GM18951 (cell line): ENCODE data around the gene GJB5.

ENCODE experiments used
- POLR2A ChIP-seq: IDR thresholded peaks from 4 replicates; pipeline ENCODE4 v1.6.1; 2011; ENCODE audit warnings: mild to moderate bottlenecking; ENCODE audit not compliant: insufficient read length, insufficient read depth; ENCODE audit errors: extremely low read depth
- in situ Hi-C: fragments of 300-500 bp; cut with MboI; formaldehyde crosslinking; loops from one replicate; pipeline ENCODE4 v1.12.0; 2022; ENCODE audit warnings: low sequenced_read_pairs, mixed read lengths, inconsistent platforms; ENCODE audit not compliant: unreplicated experiment

The GJB5 gene

DNA sequence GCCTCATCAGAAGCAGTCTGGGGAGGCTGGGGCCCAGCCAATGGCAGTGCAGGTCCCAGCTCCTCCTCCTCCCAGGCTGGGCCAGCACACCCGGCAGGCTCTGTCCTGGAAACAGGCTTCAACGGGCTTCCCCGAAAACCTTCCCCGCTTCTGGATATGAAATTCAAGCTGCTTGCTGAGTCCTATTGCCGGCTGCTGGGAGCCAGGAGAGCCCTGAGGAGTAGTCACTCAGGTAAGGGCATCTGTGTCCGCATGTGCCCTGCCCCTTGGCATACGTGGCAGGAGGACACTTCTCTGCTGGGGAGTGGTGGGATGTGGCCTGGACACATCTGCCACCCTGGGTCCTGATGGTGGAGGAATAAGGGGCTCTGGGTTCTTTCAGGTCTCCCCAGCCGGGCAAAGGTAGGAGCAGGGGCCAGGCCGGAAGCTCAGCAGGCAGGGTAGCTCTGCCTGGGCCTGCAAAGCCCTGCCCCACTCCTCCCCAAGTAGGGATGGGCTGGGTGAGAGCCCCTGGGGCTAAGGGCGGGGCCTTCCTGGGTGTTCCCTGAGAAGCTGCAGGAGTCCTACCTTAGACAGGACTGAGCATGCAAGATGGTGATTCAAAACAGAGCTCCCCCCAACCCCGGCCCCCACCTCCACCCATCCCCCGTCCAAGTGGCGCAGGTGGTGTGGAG, at the start of gene GJB5:
Gene GJB5 (plus strand): TSS at position 84 of the 674 bp plus-strand sequence. CDS start 2,284 bp downstream, outside the sequence.
- no peak for TF ChIP-seq POLR2A
- in situ Hi-C loops, result no loop called here

GRCh38 chr1:34705077-34705476, 49.8 kb upstream of the GJB5 start:
- in situ Hi-C loops, result no loop called here
- TF ChIP-seq POLR2A, result no peak

DNA sequence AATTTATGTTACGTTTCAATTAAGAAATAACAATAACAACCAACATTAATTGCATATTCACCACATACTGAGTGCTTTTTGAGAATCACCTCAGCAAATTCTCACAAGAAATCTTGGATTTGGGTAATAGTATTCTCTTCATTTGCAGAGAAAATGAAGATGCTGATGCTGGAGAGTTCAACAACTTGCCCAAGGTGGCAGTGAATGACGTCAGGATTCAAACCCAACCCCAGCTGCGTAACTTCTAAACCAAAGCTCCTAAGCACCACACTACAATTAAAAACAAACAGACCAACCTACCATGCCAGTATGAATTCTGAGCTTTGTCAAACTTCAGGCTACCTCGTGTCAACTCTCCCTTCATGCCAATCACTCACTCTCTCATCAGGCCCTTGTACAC, 46.7 kb upstream of the GJB5 start:
- in situ Hi-C loops, result no loop called here
- TF ChIP-seq POLR2A, result no peak

- no peak for TF ChIP-seq POLR2A
- in situ Hi-C loops, result no loop called here
Observed at GRCh38 chr1:34709547-34709946, 45.3 kb upstream of the GJB5 start.

- TF ChIP-seq POLR2A, result no peak
- in situ Hi-C loops, result no loop called here
Observed at GRCh38 chr1:34710812-34711211, 44.0 kb upstream of the GJB5 start.

GRCh38 chr1:34711485-34711884, 43.4 kb upstream of the GJB5 start:
- in situ Hi-C loops, result no loop called here
- no peak for TF ChIP-seq POLR2A

GRCh38 chr1:34712007-34712688, 42.7 kb upstream of the GJB5 start:
- in situ Hi-C loops, result no loop called here
- TF ChIP-seq POLR2A, result no peak

DNA sequence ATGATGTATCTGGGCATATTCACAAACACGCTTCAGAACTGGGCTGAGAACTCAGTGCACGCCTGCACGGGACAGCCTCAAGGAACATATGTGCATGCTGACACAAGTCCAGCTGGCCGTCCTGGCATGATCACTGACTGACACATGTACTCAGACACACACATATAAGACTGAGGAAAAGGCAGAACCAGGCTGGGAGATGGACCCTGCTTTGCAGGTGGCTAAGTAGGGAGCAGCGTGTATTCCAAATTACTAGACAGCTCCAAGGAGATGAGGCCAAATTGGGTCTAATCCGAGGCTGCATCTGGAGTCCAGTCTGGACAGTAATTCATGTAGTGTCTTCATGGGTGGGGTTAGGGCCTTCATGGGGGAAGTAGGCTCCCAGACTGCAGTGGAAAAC, 41.4 kb upstream of the GJB5 start:
- TF ChIP-seq POLR2A, result no peak
- in situ Hi-C loops, result no loop called here

DNA sequence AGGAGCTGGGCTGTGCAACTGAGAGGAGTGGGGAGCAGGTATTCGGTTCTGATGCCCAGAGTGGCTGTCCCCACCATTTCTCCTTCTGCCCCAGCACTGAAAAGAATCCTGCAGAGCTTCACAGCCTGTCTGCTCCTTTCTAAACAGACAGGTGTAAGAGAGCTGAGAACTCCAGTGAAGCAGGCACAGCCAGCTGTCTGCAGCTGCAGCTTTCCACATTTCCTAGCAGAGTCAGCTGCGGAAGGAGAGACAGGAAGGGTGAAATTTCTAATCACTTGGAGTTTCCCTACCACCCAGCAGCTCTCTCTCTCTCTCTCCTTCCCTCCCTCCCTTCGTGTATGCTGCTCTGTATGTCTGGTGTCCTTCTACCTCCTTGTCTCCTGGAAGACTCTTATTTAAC, 40.5 kb upstream of the GJB5 start:
- in situ Hi-C loops, result no loop called here

GRCh38 chr1:34715139-34715538, 39.7 kb upstream of the GJB5 start:
- in situ Hi-C loops, result no loop called here
- TF ChIP-seq POLR2A, result no peak

More for the DNA sequence above, 40.5 kb upstream of the GJB5 start:
- TF ChIP-seq POLR2A, result no peak

- TF ChIP-seq POLR2A, result no peak
- in situ Hi-C loops, result no loop called here
Observed at GRCh38 chr1:34721241-34721640, 33.6 kb upstream of the GJB5 start.

- in situ Hi-C loops, result no loop called here
- TF ChIP-seq POLR2A, result no peak
Observed at GRCh38 chr1:34721646-34722355, 33.0 kb upstream of the GJB5 start.

DNA sequence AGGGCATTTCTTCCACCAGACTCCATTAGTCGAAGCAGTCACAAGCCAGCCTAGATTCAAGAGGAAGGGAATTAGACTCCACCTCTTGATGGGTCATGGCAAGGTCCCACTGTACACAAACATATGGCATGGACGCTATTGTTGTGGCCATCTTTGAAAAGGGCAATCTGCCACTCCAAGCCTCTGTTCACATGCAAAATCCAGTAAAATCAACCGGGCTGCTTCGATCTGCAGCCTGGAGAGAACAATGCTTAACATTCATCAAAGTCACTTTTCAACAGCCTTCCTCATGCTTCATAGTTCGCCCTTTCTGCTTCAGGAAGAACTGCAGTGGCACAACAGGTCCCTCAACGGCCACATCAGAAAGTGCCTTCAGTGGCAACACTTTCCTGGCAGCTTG, 28.0 kb upstream of the GJB5 start:
- in situ Hi-C loops, result loop anchor here (25.0 kb wide), 1 partner anchor 1090 kb away; no protein-coding TSS in a partner anchor
- TF ChIP-seq POLR2A, result no peak

GRCh38 chr1:34730485-34730884, 24.4 kb upstream of the GJB5 start:
- in situ Hi-C loops, result loop anchor here (25.0 kb wide), 1 partner anchor 1093 kb away; no protein-coding TSS in a partner anchor

GRCh38 chr1:34732831-34733230, 22.0 kb upstream of the GJB5 start:
- in situ Hi-C loops, result loop anchor here (25.0 kb wide), 1 partner anchor 1096 kb away; no protein-coding TSS in a partner anchor

More at GRCh38 chr1:34730485-34730884, 24.4 kb upstream of the GJB5 start:
- TF ChIP-seq POLR2A, result no peak
